T-cell (primary cell): ENCODE measurements around the gene KCNIP1. TPM values are rescaled to one million over a fixed set of nuclear protein-coding genes. Genes with fewer than 3 reads are reported as not detected.

Experiments used
- ATAC-seq, 4 experiments: fragments of 200-7000 bp in 3 of 4; fragments of 150-1000 bp in 1 of 4; cut with Tn5 transposase; replicated peaks in 1 of 4; 1 replicate in 3 of 4; 2 replicates in 1 of 4; pipeline ENCODE4 v1.10.0; 2021; ENCODE audit warnings: moderate library complexity in 3 of 4, mild to moderate bottlenecking in 2 of 4, moderate number of reproducible peaks in 1 of 4
- CTCF ChIA-PET, 2 donors: fragments of 300-600 bp; sonication (Branson Sonifier 250); formaldehyde crosslinking; loops; one replicate each; lab custom pipeline; 2022; ENCODE audit warnings: antibody characterized with exemption in 2 of 2; lab: Charles Lee
- POLR2A ChIA-PET, 2 donors: fragments of 300-600 bp; sonication (Branson Sonifier 250); formaldehyde crosslinking; loops; one replicate each; lab custom pipeline; 2022; ENCODE audit warnings: antibody characterized with exemption in 2 of 2; lab: Charles Lee
- DNase-seq, 35 experiments: peaks; one replicate each; pipeline versions ENCODE4 v3.0.0 to v3.0.0-alpha.2; 2013 to 2023
- H3K27ac ChIP-seq: one replicate; pipeline ENCODE4 v1.5.1; 2013; ENCODE audit warnings: low read length
- H3K27me3 ChIP-seq, 2 experiments: replicated peaks in 1 of 2; 1 replicate in 1 of 2; 2 replicates in 1 of 2; pipeline versions ENCODE4 v1.6.1 to v1.7.0; 2013; ENCODE audit warnings: low read length in 1 of 2, mixed read lengths in 1 of 2; ENCODE audit not compliant: control insufficient read depth in 2 of 2, insufficient read depth in 2 of 2; ENCODE audit errors: extremely low read depth in 1 of 2
- H3K36me3 ChIP-seq, 2 donors: 1 replicate in 1 of 2; 2 replicates in 1 of 2; pipeline versions ENCODE4 v1.6.1 to v1.7.0; 2013; ENCODE audit warnings: low read length in 1 of 2; ENCODE audit not compliant: control insufficient read depth in 2 of 2, insufficient read depth in 1 of 2; ENCODE audit errors: extremely low read depth in 1 of 2
- H3K4me1 ChIP-seq, 2 experiments: 1 replicate in 1 of 2; 2 replicates in 1 of 2; pipeline versions ENCODE4 v1.6.1 to v1.7.0; 2013; ENCODE audit warnings: low read length in 2 of 2, mixed read lengths in 1 of 2; ENCODE audit not compliant: insufficient read depth in 2 of 2, control insufficient read depth in 1 of 2; ENCODE audit errors: extremely low read depth in 1 of 2
- H3K4me3 ChIP-seq, 2 donors: 1 replicate in 1 of 2; 2 replicates in 1 of 2; pipeline versions ENCODE4 v1.5.1 to v1.7.0; 2013; ENCODE audit warnings: mild to moderate bottlenecking in 2 of 2, low read length in 1 of 2, moderate library complexity in 1 of 2; ENCODE audit not compliant: control insufficient read depth in 1 of 2; ENCODE audit errors: extremely low read depth in 1 of 2
- H3K9me3 ChIP-seq: 2 replicates; pipeline ENCODE4 v1.7.0; 2013
- H3K27ac Mint-ChIP-seq, 2 donors: one replicate each; pipeline ENCODE4 v1.8.0; 2020 to 2021; ENCODE audit warnings: mild to moderate bottlenecking in 2 of 2, mixed read lengths in 2 of 2
- H3K27me3 Mint-ChIP-seq, 2 donors: one replicate each; pipeline ENCODE4 v1.8.0; 2021 to 2022; ENCODE audit warnings: mixed read lengths in 2 of 2
- H3K36me3 Mint-ChIP-seq: one replicate; pipeline ENCODE4 v1.8.0; 2021; ENCODE audit warnings: mixed read lengths
- H3K4me1 Mint-ChIP-seq, 3 donors: one replicate each; pipeline ENCODE4 v1.8.0; 2020 to 2022; ENCODE audit warnings: mixed read lengths in 3 of 3, mild to moderate bottlenecking in 1 of 3
- H3K4me3 Mint-ChIP-seq, 3 donors: one replicate each; pipeline ENCODE4 v1.8.0; 2020 to 2022; ENCODE audit warnings: mild to moderate bottlenecking in 3 of 3, mixed read lengths in 3 of 3, moderate library complexity in 3 of 3
- H3K9me3 Mint-ChIP-seq, 3 donors: one replicate each; pipeline ENCODE4 v1.8.0; 2020 to 2022; ENCODE audit warnings: mixed read lengths in 3 of 3
- WGBS: methylation state at CpG from one replicate; pipeline ENCODE4 v1.1.5; 2013; ENCODE audit warnings: missing lambda C conversion rate; ENCODE audit not compliant: insufficient coverage; 5-methylcytosine and 5-hydroxymethylcytosine counted together
- total RNA-seq, 35 experiments: library from RNA in 6 of 35; stranded (reverse) in 6 of 35; fragments of 120-200 nt in 1 of 35; gene quantifications; one replicate each; pipeline versions ENCODE4 v1.2.1 to v1.2.4 and lab custom pipeline; 2013 to 2026

KCNIP1 gene
- total RNA-seq, 5 donors from 2014 or later (not counting 1 experiment from before 2014, with no cell fraction given), result not detected

DNA sequence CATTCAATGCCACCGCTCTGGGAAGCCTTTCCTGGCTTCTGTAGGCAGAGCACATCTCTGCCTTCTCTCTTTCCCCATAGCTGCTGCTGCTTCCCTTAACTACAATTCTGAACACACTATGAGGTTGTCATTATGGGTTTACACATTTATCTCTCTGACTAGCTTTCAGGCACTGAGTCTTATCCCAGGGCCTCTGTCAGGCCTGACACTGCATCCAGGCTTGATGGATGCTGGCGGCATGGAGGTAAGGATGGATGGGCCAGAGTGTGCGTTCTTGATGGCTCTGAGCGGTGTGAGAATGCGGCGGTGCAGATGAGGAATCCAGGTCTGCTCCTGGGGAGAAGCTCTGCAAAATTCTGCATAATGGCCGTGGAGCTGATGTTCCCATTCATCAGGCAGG lies 6.3 kb downstream of the KCNIP1 start:
- ATAC-seq, result no peak
- Histone ChIP-seq H3K27ac (no peak overlapping the region), H3K4me3 (no peak overlapping the region), H3K4me1 (no peaks in the 10 kb centered on the region), H3K27me3 (peaks cover 0 to 9% of the 10 kb centered on the region in 2 experiments), H3K9me3 (no peaks in the 10 kb centered on the region), H3K36me3 (no peaks in the 10 kb centered on the region)
- H3K27me3 Mint-ChIP-seq, result peaks cover 10 to 18% of the 10 kb centered on the region in 2 donors
- no peaks in the 10 kb centered on the region for H3K36me3 Mint-ChIP-seq
- no peak overlapping the region for H3K27ac Mint-ChIP-seq
- H3K9me3 Mint-ChIP-seq, result no peaks in the 10 kb centered on the region
- no peaks in the 10 kb centered on the region for H3K4me1 Mint-ChIP-seq
- POLR2A ChIA-PET, result no interaction called here
- no peak for DNase-seq
- 85% methylated on average over 7 of the region's 7 CpGs for WGBS
- H3K4me3 Mint-ChIP-seq, result no peak overlapping the region
- CTCF ChIA-PET, result no interaction called here

DNA sequence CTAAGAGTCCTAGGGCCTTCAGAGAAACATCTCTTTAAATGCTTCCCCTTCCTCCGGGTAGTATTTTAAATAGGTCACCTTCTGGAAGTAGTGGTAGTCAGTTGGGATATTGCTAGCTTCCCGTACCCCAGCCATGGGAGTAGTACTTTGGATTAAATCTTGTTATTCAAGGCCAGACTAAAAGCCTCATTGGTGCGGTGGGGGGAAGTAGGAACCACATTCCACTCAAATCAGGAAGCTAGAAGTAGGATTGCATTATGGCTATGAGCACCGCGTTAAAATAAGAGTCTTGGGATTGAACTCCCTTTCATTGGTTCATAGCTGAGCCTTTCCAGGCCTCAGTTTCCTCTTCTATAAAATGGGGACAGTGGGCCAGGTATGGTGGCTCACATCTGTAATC lies 6.7 kb downstream of the KCNIP1 start:
- DNase-seq (no peak), ATAC-seq (no peak)
- H3K27me3 ChIP-seq, result peaks cover 0 to 7% of the 10 kb centered on the region in 2 experiments
- Mint-ChIP-seq H3K4me3 (no peak overlapping the region), H3K27ac (no peak overlapping the region), H3K9me3 (no peaks in the 10 kb centered on the region), H3K4me1 (no peaks in the 10 kb centered on the region), H3K27me3 (peaks cover 6 to 14% of the 10 kb centered on the region in 2 donors), H3K36me3 (no peaks in the 10 kb centered on the region)
- no peaks in the 10 kb centered on the region for H3K4me1 ChIP-seq
- H3K27ac ChIP-seq, result no peak overlapping the region
- no CpG with 5 or more reads among the region's 5 CpGs for WGBS
- H3K4me3 ChIP-seq, result no peak overlapping the region
- H3K9me3 ChIP-seq, result no peaks in the 10 kb centered on the region
- ChIA-PET CTCF (no interaction called here), POLR2A (no interaction called here)
- H3K36me3 ChIP-seq, result no peaks in the 10 kb centered on the region

DNA sequence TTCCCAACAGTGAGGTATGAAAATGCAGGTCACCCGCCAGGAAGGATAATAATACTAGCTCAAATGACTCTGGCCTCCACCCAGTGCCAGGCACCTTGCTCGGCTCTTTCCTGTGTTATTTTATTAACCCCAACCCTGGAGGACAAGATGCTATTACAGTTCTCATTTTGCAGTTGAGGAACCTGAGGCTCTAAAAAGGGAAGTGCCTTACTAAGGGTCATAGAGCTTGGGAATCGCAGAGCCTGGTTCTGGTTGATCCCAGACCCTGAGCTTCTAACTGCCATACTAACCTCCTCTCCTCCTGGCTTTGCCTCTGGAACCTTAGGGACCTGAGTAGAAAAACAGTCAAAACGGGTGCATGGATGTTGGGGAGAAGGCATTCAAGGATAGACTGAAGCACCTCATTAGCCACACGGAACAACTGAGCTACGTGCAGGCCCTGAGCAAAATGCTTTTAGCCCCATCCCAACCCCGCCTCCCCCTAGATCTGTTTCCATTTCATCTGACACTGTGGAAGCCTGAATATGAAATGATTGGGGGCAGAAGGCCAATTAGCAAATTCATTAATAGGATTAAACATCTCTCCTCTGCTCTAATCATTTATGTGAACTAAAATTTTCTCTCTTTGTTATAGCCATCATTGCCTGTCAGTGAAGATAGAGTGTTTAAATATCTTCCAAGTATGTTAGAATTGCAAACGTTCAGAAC lies 7.9 kb downstream of the KCNIP1 start:
- H3K4me3 Mint-ChIP-seq, result no peak overlapping the region
- no peak overlapping the region for H3K27ac Mint-ChIP-seq
- no peaks in the 10 kb centered on the region for H3K9me3 ChIP-seq
- WGBS, result 67% methylated on average over 2 of the region's 8 CpGs
- no peak overlapping the region for H3K27ac ChIP-seq
- DNase-seq, result no peak
- peaks cover 0 to 5% of the 10 kb centered on the region in 2 experiments for H3K27me3 ChIP-seq
- peaks cover 3 to 7% of the 10 kb centered on the region in 2 donors for H3K27me3 Mint-ChIP-seq
- no peaks in the 10 kb centered on the region for H3K4me1 ChIP-seq
- H3K36me3 ChIP-seq, result no peaks in the 10 kb centered on the region
- H3K36me3 Mint-ChIP-seq, result no peaks in the 10 kb centered on the region
- ChIA-PET POLR2A (no interaction called here), CTCF (no interaction called here)
- H3K9me3 Mint-ChIP-seq, result no peaks in the 10 kb centered on the region
- H3K4me1 Mint-ChIP-seq, result no peaks in the 10 kb centered on the region
- no peak overlapping the region for H3K4me3 ChIP-seq
- no peak for ATAC-seq

DNA sequence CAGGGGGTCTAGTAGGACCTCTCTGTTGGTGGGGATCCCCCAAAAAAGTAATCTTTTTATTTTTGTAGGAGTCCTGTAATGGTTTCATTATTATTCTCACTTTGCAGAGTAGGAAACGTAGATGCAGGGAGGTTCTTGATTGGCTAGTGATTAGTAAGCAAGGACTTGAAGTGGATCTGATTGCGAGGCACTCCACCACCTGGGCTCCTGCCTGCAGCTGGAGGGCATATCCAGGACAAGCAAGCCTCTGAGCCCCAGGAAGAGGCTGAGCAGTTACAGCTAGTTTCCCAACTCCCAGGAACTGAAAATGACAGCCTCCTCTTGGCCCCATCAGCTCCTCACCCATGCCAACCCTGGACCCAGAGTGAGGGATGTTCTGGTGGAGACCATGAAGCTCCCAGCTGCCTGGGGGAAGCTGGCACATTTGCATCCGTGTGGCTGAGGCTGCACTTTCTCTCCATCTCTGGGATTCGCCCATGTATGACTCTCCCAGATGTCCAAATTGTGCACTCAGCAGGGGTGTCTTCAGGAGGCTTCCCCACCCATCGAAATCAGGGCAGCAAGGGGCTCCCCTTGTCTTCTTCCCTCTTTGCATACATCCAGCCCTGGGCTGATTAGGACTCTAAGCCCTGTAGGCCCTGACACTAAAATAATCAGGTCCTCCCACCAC lies 10.2 kb downstream of the KCNIP1 start:
- ChIA-PET CTCF (no interaction called here), POLR2A (no interaction called here)
- 52% methylated on average over 4 of the region's 5 CpGs for WGBS
- Histone ChIP-seq H3K36me3 (no peaks in the 10 kb centered on the region), H3K4me1 (no peaks in the 10 kb centered on the region), H3K27me3 (peaks cover 0 to 3% of the 10 kb centered on the region in 2 experiments), H3K4me3 (no peak overlapping the region), H3K9me3 (no peaks in the 10 kb centered on the region), H3K27ac (no peak overlapping the region)
- Mint-ChIP-seq H3K4me1 (no peaks in the 10 kb centered on the region), H3K27ac (no peak overlapping the region), H3K27me3 (peaks cover 2 to 3% of the 10 kb centered on the region in 2 donors), H3K36me3 (no peaks in the 10 kb centered on the region), H3K4me3 (no peak overlapping the region), H3K9me3 (no peaks in the 10 kb centered on the region)
- ATAC-seq (no peak), DNase-seq (no peak)

DNA sequence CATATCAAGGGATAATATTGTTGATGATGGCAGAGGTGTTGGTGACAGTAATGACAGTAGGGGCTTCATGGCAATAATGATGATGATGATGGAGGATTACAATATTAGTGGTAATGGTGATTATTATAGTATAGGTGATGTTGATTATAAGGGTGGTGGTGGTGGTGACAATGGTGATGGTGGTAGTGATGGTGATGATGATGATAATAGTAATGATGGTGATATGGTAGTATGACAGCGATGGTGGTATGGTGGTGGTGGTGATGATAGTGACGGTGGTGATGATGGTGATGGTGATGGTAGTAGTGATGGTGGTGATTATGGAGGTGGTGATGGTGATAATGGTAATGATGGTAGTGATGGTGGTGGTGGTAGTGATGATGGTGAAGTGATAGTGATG lies 13.6 kb downstream of the KCNIP1 start:
- WGBS, result 86% methylated on average over 2 of the region's 2 CpGs
- H3K9me3 Mint-ChIP-seq, result no peaks in the 10 kb centered on the region
- Histone ChIP-seq H3K4me3 (no peak overlapping the region), H3K9me3 (no peaks in the 10 kb centered on the region), H3K4me1 (no peaks in the 10 kb centered on the region), H3K27ac (no peak overlapping the region), H3K36me3 (no peaks in the 10 kb centered on the region), H3K27me3 (peaks cover 0 to 6% of the 10 kb centered on the region in 2 experiments)
- POLR2A ChIA-PET, result no interaction called here
- no peaks in the 10 kb centered on the region for H3K36me3 Mint-ChIP-seq
- H3K4me1 Mint-ChIP-seq, result no peaks in the 10 kb centered on the region
- H3K4me3 Mint-ChIP-seq, result no peak overlapping the region
- peaks cover 3 to 4% of the 10 kb centered on the region in 2 donors for H3K27me3 Mint-ChIP-seq
- no peak overlapping the region for H3K27ac Mint-ChIP-seq
- ATAC-seq, result no peak
- CTCF ChIA-PET, result no interaction called here
- no peak for DNase-seq

DNA sequence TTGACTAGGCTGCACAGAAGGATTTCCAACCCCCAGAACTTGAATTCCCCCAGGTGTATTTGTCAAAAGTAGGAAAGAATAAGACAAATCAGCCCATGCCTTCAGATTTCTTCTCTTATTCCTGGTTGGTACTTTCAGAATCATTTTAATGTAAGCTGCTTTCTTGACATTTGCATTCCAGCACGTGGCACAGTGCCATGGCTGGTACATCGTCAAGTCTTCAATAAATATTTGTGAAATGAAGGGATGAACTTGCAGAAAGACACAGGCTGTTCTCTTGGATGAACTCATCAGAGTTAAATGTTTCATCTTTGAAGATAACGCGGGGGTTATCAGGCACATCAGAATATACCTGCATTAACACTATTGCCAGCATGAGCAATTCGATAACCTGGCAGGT lies 14.5 kb downstream of the KCNIP1 start:
- H3K36me3 ChIP-seq, result no peaks in the 10 kb centered on the region
- H3K4me1 ChIP-seq, result no peaks in the 10 kb centered on the region
- H3K4me3 ChIP-seq, result no peak overlapping the region
- no peaks in the 10 kb centered on the region for H3K36me3 Mint-ChIP-seq
- no peaks in the 10 kb centered on the region for H3K4me1 Mint-ChIP-seq
- no peak overlapping the region for H3K27ac ChIP-seq
- no peak for ATAC-seq
- POLR2A ChIA-PET, result no interaction called here
- peaks cover 3 to 4% of the 10 kb centered on the region in 2 donors for H3K27me3 Mint-ChIP-seq
- WGBS, result 67% methylated on average over 2 of the region's 5 CpGs
- no peak overlapping the region for H3K4me3 Mint-ChIP-seq
- no peaks in the 10 kb centered on the region for H3K9me3 ChIP-seq
- H3K27ac Mint-ChIP-seq, result no peak overlapping the region
- H3K27me3 ChIP-seq, result peaks cover 0 to 6% of the 10 kb centered on the region in 2 experiments
- H3K9me3 Mint-ChIP-seq, result no peaks in the 10 kb centered on the region
- DNase-seq, result no peak
- CTCF ChIA-PET, result no interaction called here
